MCF 10A (cell line): ENCODE results near the gene BCR. TPM values are rescaled to one million over a fixed set of nuclear protein-coding genes. Genes with fewer than 3 reads are reported as not detected.

ENCODE experiments used
- BruUV-seq: library from RNA; stranded (reverse); fragments of 400-500 nt; replicated peaks from 2 replicates; lab custom pipeline; 2021; lab: Mats Ljungman, UMichigan
- CTCF ChIA-PET: fragments of 300-600 bp; sonication (Branson Sonifier 250); formaldehyde crosslinking; extraction: SDS; loops from one replicate; lab custom pipeline; 2021; ENCODE audit warnings: antibody characterized with exemption, inconsistent platforms; lab: Yijun Ruan, JAX
- POLR2A ChIA-PET: fragments of 300-600, 350-650 bp; sonication (Branson Sonifier 250); formaldehyde crosslinking; extraction: SDS; loops from one replicate; lab custom pipeline; 2020; ENCODE audit warnings: antibody characterized with exemption, inconsistent platforms; lab: Yijun Ruan, JAX
- DNase-seq: peaks from one replicate; pipeline ENCODE4 v3.0.0-alpha.2; 2018; ENCODE audit not compliant: unreplicated experiment
- H3K27ac Mint-ChIP-seq: one replicate; pipeline ENCODE4 v1.8.0; 2022; ENCODE audit warnings: mild to moderate bottlenecking, low read depth, mixed read lengths; ENCODE audit not compliant: unreplicated experiment
- H3K27me3 Mint-ChIP-seq: one replicate; pipeline ENCODE4 v1.8.0; 2022; ENCODE audit warnings: mixed read lengths; ENCODE audit not compliant: insufficient read depth, unreplicated experiment
- H3K36me3 Mint-ChIP-seq: one replicate; pipeline ENCODE4 v1.8.0; 2022; ENCODE audit warnings: mild to moderate bottlenecking, moderate library complexity, mixed read lengths; ENCODE audit not compliant: insufficient read depth, unreplicated experiment
- H3K4me1 Mint-ChIP-seq: one replicate; pipeline ENCODE4 v1.8.0; 2022; ENCODE audit warnings: mixed read lengths; ENCODE audit not compliant: insufficient read depth, unreplicated experiment
- H3K4me3 Mint-ChIP-seq: one replicate; pipeline ENCODE4 v1.8.0; 2022; ENCODE audit warnings: mild to moderate bottlenecking, moderate library complexity, mixed read lengths; ENCODE audit not compliant: unreplicated experiment
- H3K9me3 Mint-ChIP-seq: one replicate; pipeline ENCODE4 v1.8.0; 2022; ENCODE audit warnings: mixed read lengths; ENCODE audit not compliant: unreplicated experiment
- CTCF ChIP-seq: fragments of 200-600 bp; IDR thresholded peaks from one replicate; pipeline ENCODE4 v1.8.0; 2022; ENCODE audit warnings: antibody characterized with exemption, mild to moderate bottlenecking; ENCODE audit not compliant: unreplicated experiment
- intact Hi-C: fragments of 100-400 bp; cut with micrococcal nuclease; formaldehyde crosslinking; loops from 2 replicates; pipeline ENCODE4 v1.14.1; 2022
- total RNA-seq: library from RNA; stranded (reverse); gene quantifications from 2 replicates; pipeline ENCODE4 v1.2.3, GENCODE V29; 2022

The BCR gene
- total RNA-seq, 1 experiment from 2014 or later: 77.9 TPM

GRCh38 chr22:23293720-23294119 lies 113.4 kb downstream of the BCR start:
- H3K36me3 Mint-ChIP-seq: peaks cover 77% of the 10 kb centered on the region
- no peak overlapping the region for H3K4me3 Mint-ChIP-seq
- POLR2A ChIA-PET: interaction anchor here (0.6 kb wide), 1 partner anchor 30 kb away, joined by 3 read pairs; no protein-coding TSS in a partner anchor
- peaks cover 6% of the 10 kb centered on the region for H3K4me1 Mint-ChIP-seq
- no peaks in the 10 kb centered on the region for H3K27me3 Mint-ChIP-seq
- H3K27ac Mint-ChIP-seq: no peak overlapping the region
- H3K9me3 Mint-ChIP-seq: no peaks in the 10 kb centered on the region
- CTCF ChIA-PET: interaction anchor here (1.0 to 2.2 kb wide), 4 partner anchors 92 to 119 kb away, joined by 3 to 8 read pairs (median 4); partner anchors contain the start of gene BCR
- DNase-seq: no peak
- no peak for TF ChIP-seq CTCF
- no TSS peak for BruUV-seq
- intact Hi-C loops: loop anchor here (10.0 kb wide), 1 partner anchor 339 kb away; no protein-coding TSS in a partner anchor

DNA sequence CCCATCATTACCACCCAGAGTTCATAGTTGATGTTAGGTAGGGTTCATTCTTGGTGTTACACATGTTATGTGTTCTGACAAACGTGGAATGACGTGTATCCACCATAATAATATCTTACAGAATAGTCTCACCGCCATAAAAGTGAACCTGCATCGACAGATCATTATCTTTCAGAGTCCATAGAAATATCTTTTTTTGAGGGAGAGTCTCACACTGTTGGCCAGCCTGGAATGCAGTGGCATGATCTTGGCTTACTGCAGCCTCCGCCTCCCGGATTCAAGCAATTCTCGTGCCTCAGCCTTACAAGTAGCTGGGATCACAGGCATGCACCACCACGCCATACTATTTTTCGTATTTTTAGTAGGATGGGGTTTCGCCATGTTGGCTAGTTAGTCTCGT lies 113.9 kb downstream of the BCR start:
- Mint-ChIP-seq H3K4me3 (no peak overlapping the region), H3K27me3 (no peaks in the 10 kb centered on the region)

DNA sequence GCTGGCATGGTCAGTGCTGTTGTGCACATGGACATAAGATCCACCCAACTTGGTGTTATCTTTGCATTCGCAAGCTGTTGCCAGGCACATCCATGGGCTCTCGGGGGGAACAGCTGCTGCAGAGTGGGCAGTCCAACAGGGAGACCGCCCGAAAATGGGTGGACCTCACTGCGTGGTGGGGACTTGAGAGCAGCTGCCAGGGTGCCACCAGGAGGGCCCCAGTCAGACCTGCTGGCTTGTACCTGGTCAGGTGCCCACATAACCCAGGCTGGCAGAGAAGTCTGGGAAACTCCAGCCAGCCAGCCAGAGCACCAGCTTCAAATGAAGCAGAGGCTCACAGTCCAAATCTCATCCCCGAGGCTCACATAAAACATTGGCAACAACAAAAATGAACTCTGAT lies 120.2 kb downstream of the BCR start:
- POLR2A ChIA-PET: no interaction called here
- H3K36me3 Mint-ChIP-seq: peaks cover 62% of the 10 kb centered on the region
- no peaks in the 10 kb centered on the region for H3K9me3 Mint-ChIP-seq
- H3K4me3 Mint-ChIP-seq: no peak overlapping the region
- DNase-seq: no peak
- intact Hi-C loops: no loop called here
- no TSS peak for BruUV-seq
- no peak for TF ChIP-seq CTCF
- CTCF ChIA-PET: interaction anchor here (1.1 to 1.5 kb wide), 2 partner anchors 9 to 10 kb away, joined by 3 to 5 read pairs; no protein-coding TSS in a partner anchor
- H3K27ac Mint-ChIP-seq: no peak overlapping the region
- no peaks in the 10 kb centered on the region for H3K27me3 Mint-ChIP-seq
- H3K4me1 Mint-ChIP-seq: no peaks in the 10 kb centered on the region

More for the DNA sequence above, 113.9 kb downstream of the BCR start:
- ChIA-PET CTCF (interaction anchor here (1.2 kb wide), 1 partner anchor 91 kb away, joined by 3 read pairs; no protein-coding TSS in a partner anchor), POLR2A (no interaction called here)
- intact Hi-C loops: loop anchor here (10.0 kb wide), 1 partner anchor 339 kb away; no protein-coding TSS in a partner anchor
- Mint-ChIP-seq H3K4me1 (peaks cover 6% of the 10 kb centered on the region), H3K27ac (no peak overlapping the region), H3K9me3 (no peaks in the 10 kb centered on the region), H3K36me3 (peaks cover 76% of the 10 kb centered on the region)
- no peak for TF ChIP-seq CTCF
- DNase-seq: no peak
- BruUV-seq: no TSS peak

DNA sequence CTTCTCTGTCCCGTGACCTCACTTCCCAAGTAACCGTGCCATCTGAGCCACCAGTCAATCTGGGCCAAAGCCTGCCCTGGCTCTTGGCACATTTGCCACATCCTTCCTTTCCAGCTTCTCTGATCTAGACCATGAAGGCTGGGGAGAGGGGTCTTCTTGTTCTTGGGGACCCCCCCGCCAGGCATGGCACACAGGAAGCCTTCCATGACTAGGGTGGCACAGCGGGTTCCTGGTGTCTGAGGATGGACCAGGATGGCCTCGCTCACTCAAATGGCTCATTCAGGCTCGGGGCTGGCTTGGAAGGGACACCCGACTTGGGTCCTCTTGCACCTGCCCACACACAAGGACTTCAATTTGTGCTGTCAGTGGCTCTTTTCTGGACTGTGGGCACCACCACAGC lies 121.3 kb downstream of the BCR start:
- intact Hi-C loops: no loop called here
- DNase-seq: no peak
- Mint-ChIP-seq H3K4me1 (no peaks in the 10 kb centered on the region), H3K27me3 (no peaks in the 10 kb centered on the region), H3K27ac (no peak overlapping the region), H3K36me3 (peaks cover 62% of the 10 kb centered on the region), H3K4me3 (no peak overlapping the region), H3K9me3 (no peaks in the 10 kb centered on the region)
- POLR2A ChIA-PET: interaction anchor here (0.6 kb wide), 1 partner anchor 128 kb away, joined by 3 read pairs; no protein-coding TSS in a partner anchor
- no TSS peak for BruUV-seq
- CTCF ChIA-PET: no interaction called here
- TF ChIP-seq CTCF: no peak
